ENCODE data around the gene SCAMP1. TPM values are rescaled to one million over a fixed set of nuclear protein-coding genes. Genes with fewer than 3 reads are reported as not detected.

SCAMP1 gene
- total RNA-seq, 1 donor, result 28.3 TPM

DNA sequence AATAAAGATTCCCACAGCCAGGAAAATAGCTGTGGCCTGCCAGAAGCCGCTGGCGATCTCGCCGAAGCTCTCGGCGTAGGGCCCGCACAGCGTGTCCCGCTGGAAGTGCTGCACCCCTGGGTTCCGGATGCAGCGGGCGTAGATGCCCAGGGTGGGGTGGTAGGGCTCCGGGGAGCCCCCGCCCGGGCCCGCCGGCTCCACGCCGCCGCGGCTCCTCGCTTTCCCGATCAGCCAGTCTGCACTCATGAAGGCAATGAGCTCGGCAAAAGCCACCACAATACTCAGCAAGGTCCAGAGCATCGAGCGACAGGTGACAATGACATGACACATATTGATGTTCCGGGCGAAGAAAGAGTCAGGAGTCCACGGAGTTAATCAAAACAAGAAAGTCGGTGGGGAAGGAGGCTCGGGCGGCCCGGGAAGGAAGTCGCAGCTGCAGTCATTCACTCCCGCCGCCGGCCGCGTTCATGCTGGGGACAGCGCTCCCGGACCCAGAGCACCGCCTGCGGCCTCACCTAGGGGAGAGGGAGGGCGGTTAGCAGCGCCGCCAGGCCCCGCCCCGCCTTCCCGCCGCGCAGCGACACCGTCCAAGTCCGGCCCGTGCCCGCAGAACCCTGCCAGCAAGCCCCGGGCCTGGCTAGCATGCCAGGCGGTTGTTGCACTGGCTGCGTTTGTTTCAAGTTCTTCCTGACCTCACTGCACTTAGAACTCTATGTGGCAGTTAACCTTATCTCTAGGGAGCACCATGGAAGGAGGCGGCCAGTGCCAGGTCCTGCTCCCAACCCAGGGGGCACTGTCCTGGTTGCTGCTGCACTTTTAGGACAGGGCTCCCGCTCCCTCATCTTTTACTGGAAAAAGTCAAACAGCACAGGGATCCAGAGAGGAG, 149.7 kb downstream of the SCAMP1 start:
- DNase-seq (ENCODE audit: low read depth in 2 of 3, low spot score in 2 of 3), result peak in 2 of 3 donors; percentile 48 to 56

DNA sequence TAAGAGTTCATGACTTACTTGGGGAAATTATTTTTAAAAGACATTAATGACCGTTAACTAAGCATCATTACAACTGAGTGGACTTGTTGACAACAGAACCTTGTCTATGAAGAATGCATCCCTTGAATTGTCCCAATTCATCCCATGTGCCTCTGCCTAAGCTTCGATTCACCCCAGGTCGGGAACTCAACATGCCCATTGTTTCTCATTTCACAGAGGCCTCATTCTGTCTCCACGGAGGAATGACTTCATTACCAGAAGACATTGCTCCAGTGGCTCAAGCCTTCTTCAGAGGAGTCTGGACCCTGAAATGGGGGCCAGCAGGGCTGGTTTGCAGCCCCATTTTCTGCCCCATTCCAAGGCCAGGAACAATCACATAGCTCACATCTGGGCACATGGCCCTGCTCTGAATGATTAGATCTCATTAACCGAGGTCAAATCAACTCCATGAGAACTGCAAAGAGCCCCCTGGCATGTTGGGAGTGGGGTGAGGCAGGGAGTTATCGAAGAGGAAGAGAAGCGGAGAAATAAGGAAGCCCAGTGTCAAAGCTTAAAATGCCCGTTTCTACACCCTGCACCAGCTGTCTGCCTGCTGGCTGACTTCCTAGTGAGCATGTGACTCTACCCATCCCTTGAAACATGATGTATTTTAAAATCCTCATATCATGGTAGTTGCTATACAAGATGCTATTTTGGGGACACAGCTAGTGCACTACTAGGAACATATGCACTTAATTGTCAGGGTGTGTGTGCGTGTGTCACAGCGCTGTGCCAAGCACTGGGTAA, 150.9 kb downstream of the SCAMP1 start:
- peak in 1 of 3 donors; percentile 68 for DNase-seq (ENCODE audit: low read depth in 2 of 3, low spot score in 2 of 3)

DNA sequence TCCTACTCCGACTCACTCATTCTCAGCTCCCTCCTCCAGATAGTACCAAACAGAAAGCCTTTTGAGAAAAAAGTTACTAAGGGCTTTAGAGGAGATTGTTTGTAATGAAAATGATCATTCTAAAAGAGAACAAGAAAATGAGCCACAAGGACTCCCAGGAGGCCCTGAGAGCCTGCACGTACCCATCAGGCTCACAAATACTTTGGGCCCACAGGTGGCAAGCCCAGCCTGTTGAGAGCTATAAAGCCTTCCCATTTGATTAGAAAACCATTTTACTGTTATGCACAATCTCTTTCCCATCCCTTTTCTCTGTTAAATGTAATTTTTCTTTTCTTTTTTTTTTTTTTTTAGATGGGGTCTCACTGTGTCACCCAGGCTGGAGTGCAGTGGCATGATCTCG, 152.0 kb downstream of the SCAMP1 start:
- DNase-seq (ENCODE audit: low read depth in 2 of 3, low spot score in 2 of 3), result no peak

DNA sequence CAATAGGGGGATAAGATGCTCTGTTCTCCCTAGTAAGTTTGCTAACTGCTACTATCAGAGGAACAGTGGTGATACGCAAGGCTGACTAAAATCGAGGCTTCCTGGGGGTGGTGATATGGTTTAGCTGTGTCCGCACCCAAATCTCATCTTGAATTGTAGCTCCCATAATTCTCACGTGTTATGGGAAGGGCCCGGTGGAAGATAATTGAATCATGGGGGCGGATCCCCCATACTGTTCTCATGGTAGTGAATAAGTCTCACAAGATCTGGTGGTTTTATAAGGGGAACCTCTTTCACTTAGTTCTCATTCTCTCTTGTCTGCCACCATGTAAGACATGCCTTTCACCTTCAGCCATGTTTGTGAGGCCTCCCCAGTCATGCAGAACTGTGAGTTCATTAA, 153.0 kb downstream of the SCAMP1 start:
- no peak for DNase-seq (ENCODE audit: low read depth in 2 of 3, low spot score in 2 of 3)

DNA sequence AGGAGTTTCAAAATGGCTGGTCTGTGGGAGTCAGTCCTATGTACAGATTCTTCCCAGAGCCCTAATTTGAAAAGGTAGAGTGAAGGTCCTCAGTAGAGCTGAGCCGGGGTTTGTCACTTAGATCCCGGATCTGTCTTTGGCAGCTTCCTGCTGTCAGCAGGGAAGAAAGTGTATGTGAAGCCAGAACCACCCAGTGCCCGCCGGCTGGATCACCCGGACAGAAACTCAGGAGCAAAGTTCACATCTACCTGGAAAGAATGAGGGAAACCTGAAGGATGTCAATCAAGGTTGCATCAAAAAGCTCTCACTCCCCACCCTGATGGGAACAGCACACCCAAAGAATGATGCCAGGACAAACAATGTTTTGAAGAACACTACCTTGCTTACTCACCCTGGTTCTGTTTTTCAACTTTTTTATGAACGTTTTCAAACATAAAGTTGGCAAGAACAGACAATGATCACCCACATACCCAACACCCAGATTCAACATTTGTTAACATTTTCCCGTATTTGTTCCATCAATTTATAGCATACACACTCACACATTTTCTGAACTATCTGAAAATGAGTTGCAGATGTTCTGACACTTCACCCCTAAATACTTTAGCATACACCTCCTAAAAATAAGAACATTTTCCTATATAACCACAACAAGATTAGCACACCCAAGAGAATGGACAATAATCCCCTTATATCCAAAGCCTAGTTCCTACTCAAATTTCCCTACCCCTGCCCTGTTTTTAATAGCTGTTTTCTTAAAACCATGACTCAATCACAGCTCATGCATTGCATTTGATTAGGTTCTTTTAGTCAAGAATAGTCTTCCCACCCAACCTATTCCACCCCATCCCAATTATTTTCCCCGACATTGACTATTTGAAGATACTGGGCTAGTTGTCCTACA, 154.3 kb downstream of the SCAMP1 start:
- DNase-seq (ENCODE audit: low read depth in 2 of 3, low spot score in 2 of 3), result no peak

DNA sequence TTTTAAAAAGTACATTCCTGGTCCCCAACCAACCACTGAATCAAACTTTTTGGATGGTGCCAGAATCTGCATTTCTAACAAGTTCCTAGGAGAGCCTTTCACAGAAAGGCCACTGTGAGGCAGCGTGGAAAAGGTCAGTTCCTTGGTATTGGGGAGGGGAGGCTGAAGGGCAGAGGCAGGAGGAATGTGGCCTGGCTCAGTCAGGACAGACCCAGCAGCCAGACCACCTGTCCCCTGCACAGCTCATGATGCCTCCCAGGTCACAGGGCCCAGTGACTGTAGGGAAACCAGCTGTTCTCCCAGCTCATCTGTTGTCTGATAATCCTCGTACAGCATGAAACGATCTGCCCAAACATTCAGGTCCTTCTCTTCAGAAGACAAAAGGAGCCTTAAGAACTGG, 155.3 kb downstream of the SCAMP1 start:
- no peak for DNase-seq (ENCODE audit: low read depth in 2 of 3, low spot score in 2 of 3)

DNA sequence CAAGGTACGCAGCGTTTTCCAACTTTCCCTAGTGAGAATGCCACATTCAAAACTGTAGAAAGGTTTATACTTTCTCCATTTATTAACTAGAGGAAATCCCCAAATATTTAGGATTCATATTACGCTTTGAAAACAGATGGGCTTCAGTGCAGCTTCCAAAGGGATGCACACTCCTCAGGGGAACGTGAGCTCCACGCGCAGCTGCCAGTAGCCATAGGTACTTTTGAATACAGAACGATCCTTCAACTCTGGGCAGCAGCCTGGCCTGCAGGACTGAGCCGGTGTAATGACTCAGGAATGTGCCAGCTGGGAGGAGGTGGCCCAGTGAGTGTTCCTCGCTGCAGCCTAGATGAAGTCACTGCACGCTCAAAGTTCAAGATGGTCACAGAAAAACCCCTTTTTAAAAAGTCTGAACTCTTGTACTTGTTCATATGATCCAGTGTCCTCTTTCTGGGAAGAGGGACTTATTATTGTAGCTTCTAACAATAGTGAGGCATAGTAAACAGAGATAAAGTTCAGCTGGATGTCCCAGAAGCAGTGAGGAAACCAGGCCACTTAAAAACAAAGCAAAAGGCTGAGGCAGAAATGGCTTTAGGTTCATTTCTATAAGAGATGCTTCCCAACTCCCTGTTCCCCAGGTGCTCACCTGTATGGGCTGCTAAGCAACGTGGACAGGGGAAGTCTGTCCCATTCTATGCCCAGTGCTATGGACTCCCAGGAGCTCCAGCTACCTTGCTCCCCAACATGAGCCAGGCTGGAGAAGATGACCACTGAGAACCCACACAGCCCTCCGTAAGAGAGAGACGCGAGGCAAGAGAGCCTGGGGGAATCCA, 158.2 kb downstream of the SCAMP1 start:
- no peak for DNase-seq (ENCODE audit: low read depth in 2 of 3, low spot score in 2 of 3)

DNA sequence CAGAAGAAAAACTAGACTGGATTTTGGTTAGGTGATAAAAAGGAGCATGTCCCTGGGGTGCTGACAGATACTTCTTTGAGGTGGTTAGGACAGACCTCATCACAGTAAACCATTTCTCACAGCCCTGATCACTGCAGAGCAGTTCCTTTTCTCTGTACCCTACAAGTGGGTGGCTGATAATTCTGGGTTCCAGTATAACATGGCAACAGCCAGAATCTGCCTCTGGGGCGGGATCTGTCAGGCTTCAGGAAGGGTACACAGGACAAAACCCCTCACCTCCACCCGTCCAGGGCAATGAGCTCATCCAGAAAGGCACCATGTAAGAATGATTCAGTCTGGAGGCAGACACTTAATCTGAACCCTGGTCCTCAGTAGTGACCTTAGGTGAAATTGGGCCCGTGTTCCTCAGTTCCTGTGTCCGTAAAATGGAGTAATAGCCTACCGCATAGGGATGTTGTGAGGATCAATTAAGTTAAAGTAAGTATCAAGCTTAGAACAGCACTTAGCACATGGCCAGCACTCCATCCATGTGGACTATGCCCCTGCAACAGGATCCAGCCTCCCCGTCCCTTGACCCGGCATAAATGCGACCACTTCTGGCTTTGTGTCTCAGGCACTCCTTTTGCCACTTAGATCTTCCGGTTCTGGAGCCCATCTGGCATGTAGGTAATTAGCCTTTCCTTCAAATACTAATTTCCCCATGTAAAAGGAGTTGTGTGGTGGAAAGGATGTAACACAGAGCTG, 159.0 kb downstream of the SCAMP1 start:
- DNase-seq (ENCODE audit: low read depth in 2 of 3, low spot score in 2 of 3), result no peak

DNA sequence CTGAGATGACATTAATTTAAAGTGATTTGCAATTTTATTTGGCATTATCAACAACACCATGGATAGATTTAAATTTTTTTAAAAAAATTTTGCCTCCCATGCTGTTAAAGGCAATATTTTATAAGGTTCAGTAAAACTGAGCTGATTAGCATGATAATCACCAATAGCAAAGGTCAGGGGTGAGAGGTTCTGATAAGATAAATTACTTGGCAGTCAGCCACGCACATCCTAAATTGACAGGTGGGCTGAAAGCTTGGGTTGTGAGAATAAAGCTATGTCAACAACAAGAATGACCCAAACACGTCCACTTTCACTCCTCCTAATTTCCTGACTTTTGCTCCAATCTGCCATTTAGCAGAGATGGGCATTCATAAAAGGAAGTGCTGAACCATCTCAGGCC, 161.0 kb downstream of the SCAMP1 start:
- DNase-seq (ENCODE audit: low read depth in 2 of 3, low spot score in 2 of 3), result no peak

DNA sequence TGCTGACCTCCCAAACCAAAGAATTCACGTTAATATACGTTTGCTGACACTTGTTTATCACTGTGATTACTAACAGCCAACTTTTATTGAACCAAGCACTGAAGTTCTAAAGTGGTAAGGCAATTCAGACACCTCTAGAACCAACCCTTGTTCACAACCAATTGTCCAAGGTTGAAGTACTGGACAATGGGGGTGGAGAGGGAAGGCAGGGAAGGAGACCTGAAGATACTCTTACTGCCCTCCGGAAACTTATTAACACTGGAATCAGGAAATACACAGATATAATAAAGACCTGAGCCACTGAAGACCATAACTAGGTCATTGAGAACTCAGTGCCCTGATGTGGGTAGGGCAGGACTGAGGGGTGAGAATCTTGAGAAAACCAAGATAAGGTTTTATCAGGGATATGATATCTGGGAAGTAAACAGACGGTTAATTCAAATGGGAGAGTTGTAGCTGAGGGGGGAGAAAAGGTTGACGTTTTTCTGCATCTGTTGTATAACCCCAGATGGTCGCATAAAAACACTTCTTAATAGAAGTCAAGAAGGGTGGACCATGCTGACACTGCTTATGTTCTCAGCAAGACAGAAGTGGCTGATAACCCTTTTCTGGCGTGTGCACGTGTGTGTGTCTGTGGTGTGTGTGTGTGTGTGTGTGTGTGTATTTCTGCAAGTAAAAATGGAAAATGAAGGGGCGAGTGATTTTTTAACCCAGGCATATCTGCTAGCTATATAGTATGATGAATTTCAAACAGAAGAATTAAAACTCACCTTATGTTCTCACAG, 162.3 kb downstream of the SCAMP1 start:
- no peak for DNase-seq (ENCODE audit: low read depth in 2 of 3, low spot score in 2 of 3)

DNA sequence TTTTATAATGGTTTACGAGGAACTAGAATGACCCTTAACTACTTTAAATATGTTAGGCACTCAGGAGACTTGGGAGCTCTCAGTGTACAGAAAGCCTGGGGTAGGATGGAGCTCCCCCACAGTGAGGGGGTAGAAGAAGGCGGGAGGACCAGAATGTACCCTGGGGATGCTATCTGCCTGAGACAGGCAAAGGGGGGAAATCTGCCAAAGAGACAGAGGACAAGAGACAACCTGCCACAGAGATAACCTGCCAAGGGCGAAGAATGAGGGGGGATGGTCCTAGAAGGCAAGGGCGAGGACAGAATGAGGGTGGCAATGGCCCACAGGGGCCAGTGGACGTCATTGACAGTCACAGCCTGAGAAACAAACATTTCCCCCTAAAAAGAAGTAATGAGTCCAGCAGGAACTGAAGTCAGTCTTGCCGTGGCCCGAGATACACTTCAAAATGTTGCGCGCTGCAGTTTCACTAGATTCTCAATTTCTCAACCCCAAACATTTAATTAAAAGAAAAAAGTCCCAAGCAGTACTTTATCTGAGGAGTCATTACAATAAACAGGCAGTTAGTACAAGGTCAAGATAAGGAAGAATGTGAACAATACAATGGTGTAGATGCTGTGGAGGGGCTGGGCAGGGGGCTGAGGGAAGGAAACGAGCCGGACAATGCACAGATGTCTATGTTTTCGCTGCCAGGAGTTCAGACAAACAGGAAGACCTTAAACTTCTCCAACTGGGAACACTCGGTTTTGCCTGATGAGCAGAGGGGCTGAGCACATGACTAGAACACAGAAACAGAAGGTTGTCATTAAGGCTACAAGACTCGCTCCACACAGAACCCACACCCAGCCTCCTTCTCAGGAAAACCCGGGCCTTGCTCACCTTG, 163.1 kb downstream of the SCAMP1 start:
- no peak for DNase-seq (ENCODE audit: low read depth in 2 of 3, low spot score in 2 of 3)

DNA sequence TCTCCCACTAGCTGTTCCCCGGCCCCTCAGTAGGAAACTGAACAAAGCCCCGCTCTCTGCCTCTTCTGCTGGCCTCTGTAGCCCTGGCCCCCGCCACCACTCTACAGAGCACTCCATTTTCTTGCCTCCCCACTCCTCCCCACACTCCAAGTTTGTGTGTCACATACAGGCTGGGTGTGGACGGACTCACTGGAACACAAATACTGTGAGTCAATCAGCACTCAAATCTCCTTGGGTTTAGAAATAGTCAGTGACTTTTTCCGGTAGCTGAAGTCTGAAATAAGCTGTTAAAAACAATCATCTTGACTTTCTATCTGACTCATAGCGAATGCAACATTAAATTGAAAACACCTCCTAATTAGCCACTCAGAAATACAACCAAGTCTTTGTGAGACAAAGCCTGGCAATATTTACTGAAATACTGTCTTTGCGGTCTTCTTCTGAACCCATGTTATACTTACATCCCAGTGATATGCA, 165.7 kb downstream of the SCAMP1 start:
- DNase-seq (ENCODE audit: low read depth in 2 of 3, low spot score in 2 of 3), result no peak

DNA sequence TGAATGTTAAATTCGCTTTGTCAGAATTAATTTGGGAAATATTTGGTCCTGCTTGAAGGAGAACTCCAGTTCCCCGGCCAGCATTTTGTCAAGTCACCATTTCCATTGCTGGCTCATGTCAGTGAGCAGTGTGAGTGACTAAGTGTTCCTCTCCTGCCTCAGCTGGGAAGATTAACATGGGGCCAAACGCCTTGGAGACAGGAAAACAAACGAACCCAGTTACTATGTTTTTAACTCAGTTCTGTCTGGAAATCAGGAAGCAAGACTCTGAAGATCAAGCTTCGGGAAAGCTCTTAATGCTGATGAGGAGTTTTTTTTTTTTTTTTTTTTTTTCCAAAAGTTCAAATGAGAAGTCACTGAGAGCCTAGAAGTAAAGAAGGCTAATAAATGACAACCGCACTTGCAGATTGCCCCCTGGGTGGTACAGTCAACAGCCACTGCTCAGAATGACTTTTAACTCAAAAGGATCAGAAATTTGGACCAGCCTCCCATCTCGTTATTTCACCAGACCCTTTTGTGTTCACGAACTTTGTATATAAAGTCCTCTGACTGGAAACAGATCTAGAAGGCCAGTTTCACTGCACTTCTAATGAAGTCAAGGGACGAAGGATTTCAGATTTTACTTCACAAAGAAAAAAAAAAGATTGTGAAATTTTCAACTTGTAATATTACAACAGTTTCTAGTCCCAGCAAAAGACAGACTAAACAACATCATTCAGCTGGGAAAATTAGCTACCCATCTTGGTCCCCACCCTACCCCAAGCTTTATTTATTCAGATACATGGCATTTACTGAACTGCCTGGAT, 166.8 kb downstream of the SCAMP1 start:
- DNase-seq (ENCODE audit: low read depth in 2 of 3, low spot score in 2 of 3), result peak in 2 of 3 donors; percentile 49 to 51

DNA sequence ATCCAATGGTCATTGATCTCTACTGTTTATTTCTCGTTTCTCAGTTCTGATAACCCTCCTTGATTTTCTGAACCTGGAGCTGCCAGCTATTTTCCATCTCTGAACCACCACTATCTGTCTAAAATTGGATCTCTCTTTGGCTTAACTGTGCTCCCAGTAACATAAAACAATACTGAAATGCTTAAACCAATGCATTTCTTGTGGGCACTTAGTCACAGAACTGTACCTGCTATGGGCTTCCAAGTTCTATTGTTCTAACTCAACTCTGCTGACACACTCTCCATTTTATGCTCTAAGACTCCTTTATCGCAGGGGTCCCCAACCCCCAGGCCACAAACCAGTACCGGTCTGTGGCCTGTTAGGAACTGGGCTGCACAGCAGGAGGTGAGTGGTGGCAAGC, 167.5 kb downstream of the SCAMP1 start:
- no peak for DNase-seq (ENCODE audit: low read depth in 2 of 3, low spot score in 2 of 3)

Measured in hematopoietic multipotent progenitor cell (in vitro differentiated cells).